HG02840 (cell line): ENCODE measurements around the gene SOX3.

Experiments
- ATAC-seq: cut with Tn5 transposase; IDR thresholded peaks from one replicate; pipeline ENCODE4 v1.9.1; 2021; ENCODE audit warnings: mild to moderate bottlenecking, moderate library complexity, moderate number of reproducible peaks; ENCODE audit not compliant: unreplicated experiment, low FRiP score

SOX3 gene

GRCh38 chrX:140504371-140505324 is at the start of gene SOX3:
SOX3 (minus strand) TSS chrX:140505069; CDS start chrX:140505060, 9 bp downstream.
- ATAC-seq = no peak

- ATAC-seq = no peak
These were observed 44.1 kb upstream of the SOX3 start for GRCh38 chrX:140548985-140549384.

- ATAC-seq = no peak
These were observed 21.3 kb upstream of the SOX3 start for GRCh38 chrX:140526171-140526570.

- ATAC-seq = no peak
These were observed 20.6 kb upstream of the SOX3 start for GRCh38 chrX:140525448-140525847.

GRCh38 chrX:140524556-140524955 is 19.7 kb upstream of the SOX3 start:
- no peak for ATAC-seq

GRCh38 chrX:140521393-140521792 is 16.5 kb upstream of the SOX3 start:
- no peak for ATAC-seq

GRCh38 chrX:140514554-140514953 is 9.7 kb upstream of the SOX3 start:
- no peak for ATAC-seq

- ATAC-seq = no peak
These were observed 6.0 kb upstream of the SOX3 start for GRCh38 chrX:140510895-140511295.

GRCh38 chrX:140510306-140510676 is 5.4 kb upstream of the SOX3 start:
- no peak for ATAC-seq

- ATAC-seq = no peak
These were observed 4.8 kb upstream of the SOX3 start for GRCh38 chrX:140509468-140510305.

- ATAC-seq = no peak
These were observed 4.1 kb upstream of the SOX3 start for GRCh38 chrX:140508958-140509357.

GRCh38 chrX:140507982-140508305 is 3.1 kb upstream of the SOX3 start:
- no peak for ATAC-seq

- no peak for ATAC-seq
These were observed 2.5 kb upstream of the SOX3 start for GRCh38 chrX:140507223-140507981.

- no peak for ATAC-seq
These were observed 810 bp upstream of the SOX3 start for GRCh38 chrX:140505421-140506337.

- ATAC-seq = no peak
These were observed 1.0 kb downstream of the SOX3 start for GRCh38 chrX:140503714-140504351.

- no peak for ATAC-seq
These were observed 1.6 kb downstream of the SOX3 start for GRCh38 chrX:140503238-140503601.

- ATAC-seq = no peak
These were observed 2.2 kb downstream of the SOX3 start for GRCh38 chrX:140502491-140503237.

GRCh38 chrX:140501940-140502468 is 2.9 kb downstream of the SOX3 start:
- no peak for ATAC-seq
